DOHH2 (cell line): ENCODE measurements around the gene TMEM259.

Experiments
- EZH2phosphoT487 ChIP-seq: fragments of 200-600 bp; sonication (generic); IDR thresholded peaks from 2 replicates; pipeline ENCODE4 v1.6.1; 2017; ENCODE audit warnings: borderline replicate concordance, mild to moderate bottlenecking, antibody characterized with exemption, low read length, moderate library complexity, mixed read lengths
- TF ChIP-seq, protein P1 (sequence below): fragments of 200-600 bp; sonication (generic); IDR thresholded peaks from one replicate; pipeline ENCODE4 v1.5.1; 2014; ENCODE audit warnings: antibody characterized with exemption, mild to moderate bottlenecking, low read depth, low read length; ENCODE audit not compliant: poor library complexity, severe bottlenecking

DNA sequence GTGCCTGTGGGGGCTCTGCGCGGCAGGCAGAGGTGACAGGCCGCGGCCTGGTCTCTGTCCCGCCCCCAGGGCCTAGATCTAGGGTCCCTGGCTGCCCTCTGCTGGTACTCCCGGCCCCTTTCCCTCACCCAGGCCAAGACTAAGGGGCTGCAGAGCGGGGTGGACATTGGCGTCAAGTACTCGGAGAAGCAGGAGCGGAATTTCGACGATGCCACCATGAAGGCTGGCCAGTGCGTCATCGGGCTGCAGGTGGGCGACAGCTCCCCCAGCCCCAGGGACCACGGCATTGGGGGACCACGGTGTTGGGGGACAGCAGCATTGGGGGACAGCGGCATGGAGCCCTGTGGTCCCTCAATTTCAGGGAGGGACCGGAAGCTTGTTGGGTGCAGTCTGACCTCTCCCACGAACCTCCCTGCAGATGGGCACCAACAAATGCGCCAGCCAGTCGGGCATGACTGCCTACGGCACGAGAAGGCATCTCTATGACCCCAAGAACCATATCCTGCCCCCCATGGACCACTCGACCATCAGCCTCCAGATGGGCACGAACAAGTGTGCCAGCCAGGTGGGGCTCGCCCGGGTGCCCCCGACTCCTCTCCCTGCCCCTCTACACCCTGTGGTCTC, 15.2 kb upstream of the TMEM259 start:
- TF ChIP-seq, protein P1, sequence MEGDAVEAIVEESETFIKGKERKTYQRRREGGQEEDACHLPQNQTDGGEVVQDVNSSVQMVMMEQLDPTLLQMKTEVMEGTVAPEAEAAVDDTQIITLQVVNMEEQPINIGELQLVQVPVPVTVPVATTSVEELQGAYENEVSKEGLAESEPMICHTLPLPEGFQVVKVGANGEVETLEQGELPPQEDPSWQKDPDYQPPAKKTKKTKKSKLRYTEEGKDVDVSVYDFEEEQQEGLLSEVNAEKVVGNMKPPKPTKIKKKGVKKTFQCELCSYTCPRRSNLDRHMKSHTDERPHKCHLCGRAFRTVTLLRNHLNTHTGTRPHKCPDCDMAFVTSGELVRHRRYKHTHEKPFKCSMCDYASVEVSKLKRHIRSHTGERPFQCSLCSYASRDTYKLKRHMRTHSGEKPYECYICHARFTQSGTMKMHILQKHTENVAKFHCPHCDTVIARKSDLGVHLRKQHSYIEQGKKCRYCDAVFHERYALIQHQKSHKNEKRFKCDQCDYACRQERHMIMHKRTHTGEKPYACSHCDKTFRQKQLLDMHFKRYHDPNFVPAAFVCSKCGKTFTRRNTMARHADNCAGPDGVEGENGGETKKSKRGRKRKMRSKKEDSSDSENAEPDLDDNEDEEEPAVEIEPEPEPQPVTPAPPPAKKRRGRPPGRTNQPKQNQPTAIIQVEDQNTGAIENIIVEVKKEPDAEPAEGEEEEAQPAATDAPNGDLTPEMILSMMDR, result peak; percentile 32
- no peak for TF ChIP-seq EZH2phosphoT487
